Brain pericyte (primary cell): ENCODE measurements around the gene PRR30.
"Not testable (repeated sequence)": the region's sequence is repeated elsewhere in the genome, so short reads cannot be mapped to it uniquely, and the experiment has no call there.

Source experiments
- DNase-seq: peaks from one replicate; pipeline ENCODE4 v3.0.0-alpha.2; 2012; ENCODE audit warnings: low read depth, low spot score

PRR30 gene

GRCh38 chr2:27128668-27129571 lies 10.3 kb downstream of the PRR30 start:
- DNase-seq = no peak

GRCh38 chr2:27127883-27128667 lies 11.1 kb downstream of the PRR30 start:
- no peak for DNase-seq

DNA sequence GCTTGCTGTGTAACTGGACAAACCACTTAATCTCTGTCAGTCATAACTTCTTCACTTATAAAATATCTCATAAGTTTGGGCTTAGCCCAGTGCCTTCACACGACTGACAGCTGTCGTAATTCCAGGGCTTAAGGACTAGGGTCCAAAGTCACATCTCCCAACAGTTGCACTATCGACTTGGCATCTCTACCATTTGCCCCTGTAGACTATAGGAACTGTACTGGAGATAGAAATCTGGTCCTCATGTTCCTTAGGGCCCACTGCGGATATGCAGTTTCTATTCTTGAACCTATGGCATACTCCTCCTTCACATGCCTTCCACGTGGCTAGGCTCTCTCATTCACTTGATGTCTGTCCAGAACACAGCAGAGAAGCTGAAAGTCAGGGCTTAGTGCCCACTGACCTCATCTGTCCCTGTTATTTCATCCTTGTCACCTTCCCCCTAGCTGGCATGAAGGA lies 12.9 kb downstream of the PRR30 start:
- DNase-seq = no peak

DNA sequence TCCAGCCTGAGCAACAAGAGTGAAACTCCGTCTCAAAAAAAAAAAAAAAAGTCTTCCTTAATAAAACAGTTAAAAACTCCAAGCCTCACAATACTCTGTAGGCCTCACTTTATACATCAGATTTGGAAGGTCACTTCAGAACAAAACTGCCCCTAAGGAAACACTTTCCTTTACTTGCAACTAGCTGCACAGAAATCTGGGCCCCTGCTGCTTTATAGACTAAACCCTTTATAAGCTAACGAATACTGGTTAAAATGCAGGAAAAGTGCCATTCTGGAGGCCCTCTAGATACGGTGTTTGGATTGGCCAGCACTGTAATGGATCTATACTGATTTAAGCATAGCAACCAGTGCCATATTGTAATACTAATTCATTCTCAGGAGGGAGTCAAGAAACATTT lies 14.1 kb downstream of the PRR30 start:
- no peak for DNase-seq

- no peak for DNase-seq
Measured at GRCh38 chr2:27123302-27124150, 15.7 kb downstream of the PRR30 start, which contains the start of gene ABHD1. ABHD1 (plus strand) TSS chr2:27123815; CDS start chr2:27123949, 134 bp downstream.

GRCh38 chr2:27122791-27123190 lies 16.4 kb downstream of the PRR30 start:
- DNase-seq = no peak

DNA sequence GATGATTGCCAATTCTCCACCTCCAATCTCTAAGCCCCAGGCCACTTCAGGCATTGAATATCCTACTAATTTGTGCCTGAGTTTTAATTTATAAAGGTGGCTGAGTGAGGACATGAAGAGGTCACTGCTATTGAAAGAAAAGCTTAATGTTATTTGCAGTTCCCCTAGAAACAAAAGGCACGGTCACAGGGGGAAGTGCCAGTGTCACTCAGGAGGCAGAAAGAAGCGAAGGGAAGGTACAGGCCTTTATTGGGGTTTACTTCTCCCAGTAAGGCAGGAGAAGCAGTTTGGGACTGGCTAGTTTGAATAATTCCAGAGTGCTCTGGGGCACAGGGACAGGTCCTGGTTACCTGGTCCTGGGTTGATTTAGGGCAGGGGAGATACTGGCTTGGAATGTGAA lies 17.3 kb downstream of the PRR30 start:
- DNase-seq = no peak

GRCh38 chr2:27119330-27119670 lies 19.9 kb downstream of the PRR30 start:
- DNase-seq = not testable (repeated sequence)

DNA sequence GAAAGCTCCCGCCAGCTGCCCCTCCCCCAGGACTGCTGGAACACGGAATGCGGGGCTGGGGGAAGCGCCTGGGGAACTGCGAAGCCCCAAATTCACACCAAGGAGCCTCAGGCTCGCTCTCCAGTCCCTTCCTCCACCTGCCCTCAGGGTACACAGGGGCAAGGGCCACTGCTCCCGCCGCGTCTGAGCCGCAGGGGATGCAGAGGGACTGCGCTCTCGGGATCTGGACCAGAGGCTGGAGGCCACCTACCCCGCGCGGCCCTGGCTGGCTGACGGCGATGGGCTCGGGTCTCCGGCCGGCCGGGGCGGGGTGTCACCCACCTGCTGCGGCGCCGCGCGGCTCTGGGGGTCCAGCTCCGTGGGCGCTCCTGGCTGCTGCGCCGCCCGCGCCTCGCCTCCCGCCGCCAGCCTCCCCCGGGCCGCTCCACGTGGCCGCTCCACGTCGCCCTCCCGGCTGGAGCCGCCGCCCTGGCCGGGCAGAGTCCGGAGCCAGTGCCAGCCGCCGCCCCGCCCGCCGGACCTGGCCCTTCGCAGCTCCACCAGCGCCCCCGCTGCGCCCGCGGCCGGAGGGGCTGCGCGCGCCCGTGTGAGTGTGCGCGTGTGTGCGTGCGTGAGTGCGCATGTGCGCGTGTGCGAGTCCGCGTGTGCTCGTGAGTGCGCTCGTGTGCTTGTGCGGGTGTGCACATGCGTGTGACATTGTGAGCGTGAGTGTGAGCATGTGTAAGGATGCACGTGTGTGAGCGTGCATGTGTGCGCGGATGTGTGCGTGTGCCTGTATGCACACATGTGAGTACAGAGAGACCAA lies 20.5 kb downstream of the PRR30 start, which contains the start of gene CGREF1:
Gene CGREF1 (minus strand): TSS at position 604 of the 805 bp plus-strand sequence. CDS start 14,762 bp downstream, outside the sequence.
- DNase-seq = no peak

- no peak for DNase-seq
Measured at GRCh38 chr2:27117995-27118524, 21.1 kb downstream of the PRR30 start.

DNA sequence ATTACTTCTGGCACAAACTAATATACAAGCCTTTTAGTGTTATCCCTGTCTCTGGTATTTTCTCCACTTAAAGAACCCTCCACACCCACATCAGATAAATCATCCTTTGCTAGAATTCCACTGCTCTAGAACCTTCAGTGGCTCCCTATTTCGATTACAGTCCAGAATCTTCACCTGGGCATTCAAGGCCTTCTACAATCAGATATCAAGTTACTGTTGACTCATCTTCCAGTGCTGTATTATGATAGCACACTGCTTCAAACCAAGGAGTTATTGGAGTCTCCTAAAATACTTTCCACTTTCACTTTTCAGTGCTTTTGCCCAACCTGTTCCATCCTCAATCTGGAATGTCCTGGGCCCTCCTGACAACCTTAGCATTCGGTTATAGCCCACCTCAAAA lies 23.7 kb downstream of the PRR30 start:
- DNase-seq = no peak

GRCh38 chr2:27111392-27112078 lies 27.7 kb downstream of the PRR30 start:
- DNase-seq = not testable (repeated sequence)

DNA sequence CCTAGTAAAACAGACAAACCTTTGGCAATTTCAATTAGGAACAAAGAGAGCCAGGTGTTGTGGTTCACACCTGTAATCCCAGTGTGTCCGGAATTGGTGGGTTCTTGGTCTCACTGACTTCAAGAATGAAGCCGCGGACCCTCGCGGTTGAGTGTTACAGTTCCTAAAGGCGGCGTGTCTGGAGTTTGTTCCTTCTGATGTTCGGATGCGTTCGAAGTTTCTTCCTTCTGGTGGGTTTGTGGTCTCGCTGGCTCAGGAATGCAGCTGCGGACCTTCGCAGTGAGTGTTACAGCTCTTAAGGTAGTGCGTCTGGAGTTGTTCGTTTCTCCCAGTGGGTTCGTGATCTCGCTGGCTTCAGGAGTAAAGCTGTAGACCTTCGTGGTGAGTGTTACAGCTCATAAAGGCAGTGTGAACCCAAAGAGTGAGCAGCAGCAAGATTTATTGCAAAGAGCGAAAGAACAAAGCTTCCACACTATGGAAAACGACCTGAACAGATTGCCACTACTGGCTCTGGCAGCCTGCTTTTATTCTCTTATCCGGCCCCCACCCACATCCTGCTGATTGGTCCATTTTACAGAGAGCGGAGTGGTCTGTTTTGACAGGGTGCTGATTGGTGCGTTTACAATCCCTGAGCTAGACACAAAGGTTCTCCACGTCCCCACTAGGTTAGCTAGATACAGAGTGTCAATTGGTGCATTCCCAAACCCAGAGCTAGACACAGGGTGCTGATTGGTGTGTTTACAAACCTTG lies 28.4 kb downstream of the PRR30 start:
- not testable (repeated sequence) for DNase-seq

DNA sequence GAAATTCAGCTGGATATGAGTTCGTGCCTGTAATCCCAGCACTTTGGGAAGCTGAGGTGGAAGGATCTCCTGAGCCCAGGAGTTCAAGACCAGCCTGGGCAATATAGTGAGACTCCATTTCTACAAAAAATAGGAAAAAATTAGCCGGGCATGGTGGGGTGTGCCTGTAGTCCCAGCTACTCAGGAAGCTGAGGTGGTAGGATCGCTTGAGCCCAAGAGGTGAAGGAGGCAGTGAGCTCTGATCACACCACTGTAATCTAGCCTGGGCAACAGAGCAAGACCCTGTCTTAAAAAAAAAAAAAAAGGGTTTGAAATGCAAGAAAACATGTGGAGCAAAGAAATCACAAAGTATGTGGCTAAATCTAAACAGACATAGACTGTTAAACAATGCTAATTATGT lies 30.1 kb downstream of the PRR30 start:
- DNase-seq = no peak

DNA sequence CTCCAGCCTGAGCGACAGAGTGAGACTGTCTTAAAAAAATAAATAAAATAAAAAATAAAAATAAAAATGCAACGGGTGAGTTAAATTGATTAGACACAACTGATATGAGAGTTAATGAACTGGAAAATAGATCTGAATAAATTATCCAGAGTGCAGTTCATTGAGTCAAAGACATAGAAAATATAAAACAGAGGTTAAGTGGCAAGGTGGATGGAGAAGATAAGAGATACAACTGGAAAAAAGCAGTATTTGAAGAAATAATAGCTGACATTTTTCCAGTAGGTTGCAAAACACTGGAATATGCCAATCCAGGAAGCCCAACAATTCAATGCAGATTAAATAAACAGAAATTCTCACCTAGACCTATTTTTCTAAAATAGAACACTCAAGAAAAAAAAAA lies 31.0 kb downstream of the PRR30 start:
- DNase-seq = no peak

DNA sequence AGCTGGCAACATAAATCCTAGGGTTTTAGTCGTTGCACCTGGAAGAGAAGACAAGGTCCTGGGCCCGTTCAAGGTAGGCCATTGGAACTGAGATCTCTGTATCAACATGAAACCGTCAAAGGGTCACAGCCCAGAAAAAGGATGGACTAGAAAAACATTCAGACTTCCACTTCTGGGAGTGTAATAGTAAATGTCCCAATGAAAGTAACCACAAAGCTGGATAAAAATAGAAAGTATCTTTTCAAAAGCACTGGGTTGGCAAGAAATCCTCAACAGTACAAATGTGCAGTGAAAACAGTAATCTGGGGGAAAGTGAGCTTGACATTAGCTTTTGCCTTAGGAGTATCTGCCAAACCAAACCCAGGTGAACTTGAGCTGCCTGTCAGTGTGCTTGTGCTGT lies 33.2 kb downstream of the PRR30 start:
- no peak for DNase-seq

- DNase-seq = no peak
Measured at GRCh38 chr2:27102329-27102728, 36.9 kb downstream of the PRR30 start.

DNA sequence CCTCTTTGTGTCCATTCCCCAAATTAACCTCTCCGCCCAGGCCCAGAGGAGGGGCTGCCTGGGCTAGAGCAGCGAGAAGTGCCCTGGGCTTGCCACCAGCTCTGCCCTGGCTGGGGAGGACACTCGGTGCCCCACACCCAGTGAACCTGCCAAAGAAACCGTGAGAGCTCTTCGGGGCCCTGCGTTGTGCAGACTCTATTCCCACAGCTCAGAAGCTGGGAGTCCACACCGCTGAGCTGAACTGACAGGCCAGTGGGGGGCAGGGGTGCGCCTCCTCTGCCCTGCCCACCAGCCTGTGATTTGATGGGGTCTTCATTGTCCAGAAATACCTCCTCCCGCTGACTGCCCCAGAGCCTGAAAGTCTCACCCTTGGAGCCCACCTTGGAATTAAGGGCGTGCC lies 39.2 kb downstream of the PRR30 start:
- no peak for DNase-seq

DNA sequence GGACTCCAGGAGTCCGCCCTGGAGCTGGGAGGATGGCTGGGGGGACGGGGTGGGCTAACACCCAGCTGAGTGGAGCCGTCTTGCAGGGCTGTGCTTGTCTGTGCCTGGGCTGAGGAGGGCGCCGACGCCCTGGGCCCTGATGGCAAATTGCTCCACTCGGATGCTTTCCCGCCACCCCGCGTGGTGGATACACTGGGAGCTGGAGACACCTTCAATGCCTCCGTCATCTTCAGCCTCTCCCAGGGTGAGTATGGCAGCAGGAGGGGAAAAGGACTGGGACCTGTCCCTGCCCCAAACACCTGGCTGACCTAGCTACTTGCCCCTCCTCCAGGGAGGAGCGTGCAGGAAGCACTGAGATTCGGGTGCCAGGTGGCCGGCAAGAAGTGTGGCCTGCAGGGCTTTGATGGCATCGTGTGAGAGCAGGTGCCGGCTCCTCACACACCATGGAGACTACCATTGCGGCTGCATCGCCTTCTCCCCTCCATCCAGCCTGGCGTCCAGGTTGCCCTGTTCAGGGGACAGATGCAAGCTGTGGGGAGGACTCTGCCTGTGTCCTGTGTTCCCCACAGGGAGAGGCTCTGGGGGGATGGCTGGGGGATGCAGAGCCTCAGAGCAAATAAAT lies 39.8 kb downstream of the PRR30 start:
- DNase-seq = no peak
